OCI-M2 (cell line): ENCODE data around the gene LDAH.
A peak's percentile ranks its signal among the peaks of the same experiment; 100 is the strongest.

Experiments used
- DNase-seq: peaks from one replicate; lab custom pipeline; 2025; ENCODE audit not compliant: unreplicated experiment; lab: John Stamatoyannopoulos, UW

The LDAH gene

DNA sequence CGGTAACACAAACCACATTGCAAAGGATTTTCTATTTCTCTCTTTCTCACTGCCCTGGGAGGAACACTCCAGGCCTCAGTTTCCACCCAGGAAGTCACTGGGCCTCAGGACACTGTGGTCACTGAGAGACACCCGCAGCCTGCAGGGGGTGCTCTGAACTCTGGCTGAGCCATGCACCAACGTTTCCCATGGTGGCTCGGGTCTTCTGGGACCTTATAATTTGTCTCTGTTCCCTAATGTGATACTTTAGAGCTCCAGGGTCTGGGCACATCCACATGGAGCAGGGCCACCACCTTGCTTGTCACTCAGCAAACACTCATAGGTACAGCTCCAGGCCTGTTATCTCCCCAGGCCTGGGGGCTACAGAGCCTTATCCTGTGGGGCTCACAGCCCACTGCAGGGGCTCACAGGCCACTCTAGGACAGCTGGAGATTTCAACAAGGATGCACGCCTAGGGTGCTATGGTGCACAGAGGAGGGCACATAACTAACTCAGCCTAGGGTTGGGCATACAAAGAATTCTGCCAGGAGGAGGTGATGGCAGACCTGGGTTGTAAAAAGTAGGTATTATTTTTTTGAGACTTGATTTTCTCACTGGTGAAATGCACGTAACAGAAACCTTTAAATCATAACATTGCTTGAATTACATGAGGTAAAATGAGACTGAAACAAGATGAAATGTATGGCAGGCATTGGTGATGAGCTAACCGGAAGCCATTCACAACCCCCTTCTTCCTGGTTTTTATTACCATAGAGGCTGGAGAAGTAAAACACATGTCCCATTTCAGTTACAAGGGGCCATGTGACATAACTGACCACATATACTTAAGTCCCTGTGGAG is 169.0 kb downstream of the LDAH start:
- DNase-seq = no peak

DNA sequence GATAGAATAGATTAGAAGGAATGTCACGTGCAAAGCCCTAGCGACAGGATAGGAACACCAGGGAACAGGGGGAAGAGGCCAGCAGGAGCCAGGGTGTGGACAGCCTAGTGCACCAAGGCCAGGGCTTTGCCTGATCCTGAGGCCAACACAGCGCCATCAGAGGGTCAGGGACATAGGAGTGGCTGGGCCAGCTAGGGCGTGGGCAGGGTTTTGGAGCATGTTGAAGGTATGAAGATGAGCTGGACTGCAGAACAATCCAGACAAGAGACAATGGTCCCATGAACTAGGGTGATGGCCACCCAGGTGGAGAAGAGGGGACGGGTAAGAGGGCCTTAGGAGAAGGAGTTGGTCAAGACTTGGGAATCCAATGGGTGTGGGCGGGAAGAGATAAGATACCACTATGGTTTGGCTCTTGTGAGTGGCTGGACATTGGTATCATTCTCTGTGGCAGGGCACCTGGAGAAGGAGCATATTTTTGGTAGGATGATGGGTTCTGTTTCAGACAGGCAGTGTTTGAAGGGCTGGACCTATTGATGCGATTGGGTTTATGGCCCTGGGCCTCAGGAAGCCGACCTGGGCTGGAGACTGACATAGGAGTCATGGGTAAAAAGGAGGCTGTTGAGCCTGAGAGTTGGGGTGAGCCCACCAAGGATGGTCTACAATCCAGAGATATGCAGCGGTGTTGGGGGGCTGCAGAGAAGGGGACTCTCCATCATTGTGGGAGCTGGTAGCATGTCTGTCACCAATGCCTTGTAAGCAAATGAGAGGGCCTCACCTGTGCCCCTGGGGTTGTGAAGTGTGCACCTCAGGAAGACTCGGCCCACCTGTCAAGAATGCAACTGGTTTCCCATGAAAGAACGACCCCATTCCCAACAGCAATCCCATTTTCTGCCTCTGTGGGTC is 170.0 kb downstream of the LDAH start:
- DNase-seq = no peak

GRCh38 chr2:20652141-20652540 is 170.8 kb downstream of the LDAH start:
- DNase-seq = no peak

GRCh38 chr2:20651731-20652099 is 171.2 kb downstream of the LDAH start:
- DNase-seq = no peak

GRCh38 chr2:20650877-20651730 is 171.8 kb downstream of the LDAH start, which contains the start of gene HS1BP3:
Gene HS1BP3, minus strand, starts transcription at chr2:20651098. Its CDS starts 35 bp downstream, at chr2:20651063.
- DNase-seq = peak; percentile 18

GRCh38 chr2:20650393-20650876 is 172.5 kb downstream of the LDAH start:
- no peak for DNase-seq

DNA sequence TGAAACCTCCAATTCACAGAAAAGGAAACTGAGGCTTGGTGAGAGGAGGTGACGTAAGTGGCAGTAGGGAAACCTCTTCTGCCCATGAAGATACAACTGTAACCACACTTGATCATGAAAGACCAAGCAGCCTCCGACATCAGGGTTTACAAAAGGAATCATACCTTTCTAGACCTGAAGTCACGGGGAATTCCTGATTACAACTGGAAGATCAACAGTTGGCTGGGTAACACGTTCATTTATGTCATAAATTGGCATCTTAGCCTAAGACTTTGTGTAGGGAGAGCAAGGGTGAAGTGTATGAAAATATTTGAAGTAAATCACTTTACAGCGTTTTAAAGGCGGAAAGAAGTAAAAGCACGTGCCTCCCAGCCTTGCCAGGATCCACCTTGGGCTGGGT is 172.9 kb downstream of the LDAH start:
- DNase-seq = no peak

DNA sequence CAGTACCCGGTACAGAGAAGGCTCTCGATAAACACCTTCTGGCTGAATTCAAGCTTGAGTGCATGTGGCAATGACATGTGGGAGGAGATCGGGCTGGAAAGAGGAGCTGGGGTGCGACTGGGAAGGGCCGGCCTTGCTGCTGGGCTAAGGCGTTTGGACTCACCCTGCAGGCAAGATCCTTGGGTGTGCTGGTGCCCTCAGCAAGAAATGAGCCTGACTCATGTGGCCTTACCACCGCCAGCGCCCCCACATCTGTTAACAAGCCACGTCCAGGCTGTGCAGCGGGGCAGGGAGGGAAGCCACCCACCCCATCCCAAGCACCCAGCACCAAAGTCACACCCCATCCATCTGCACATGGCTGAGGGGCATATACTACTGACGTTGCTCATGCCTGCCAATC is 173.3 kb downstream of the LDAH start:
- DNase-seq = no peak

DNA sequence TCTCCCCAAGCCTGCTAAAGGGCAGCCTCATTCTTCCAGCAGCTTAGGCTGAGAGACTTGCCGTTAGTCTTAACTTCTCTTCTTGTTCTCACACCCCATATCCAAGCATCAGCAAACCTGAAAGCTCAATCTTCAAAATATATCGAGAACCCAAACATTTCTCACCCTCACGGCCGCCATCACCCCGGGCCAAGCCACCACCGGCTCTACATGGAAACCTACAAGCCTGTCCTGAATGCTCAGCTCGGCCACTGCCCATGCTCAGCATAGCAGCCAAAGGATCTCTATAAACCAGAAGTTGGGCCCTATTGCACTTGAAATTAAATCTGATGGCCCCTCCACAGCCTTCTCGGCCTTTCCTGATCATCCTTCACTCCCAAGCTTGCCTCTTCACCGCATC is 174.1 kb downstream of the LDAH start:
- DNase-seq = no peak

- no peak for DNase-seq
Measured at GRCh38 chr2:20648206-20648605, 174.7 kb downstream of the LDAH start.

GRCh38 chr2:20647738-20648137 is 175.2 kb downstream of the LDAH start:
- DNase-seq = no peak

- no peak for DNase-seq
Measured at GRCh38 chr2:20647211-20647610, 175.7 kb downstream of the LDAH start.

- DNase-seq = no peak
Measured at GRCh38 chr2:20646446-20646845, 176.5 kb downstream of the LDAH start.

GRCh38 chr2:20645761-20646160 is 177.1 kb downstream of the LDAH start:
- no peak for DNase-seq

GRCh38 chr2:20645301-20645701 is 177.6 kb downstream of the LDAH start:
- DNase-seq = no peak

- DNase-seq = no peak
Measured at GRCh38 chr2:20643826-20644225, 179.1 kb downstream of the LDAH start.

DNA sequence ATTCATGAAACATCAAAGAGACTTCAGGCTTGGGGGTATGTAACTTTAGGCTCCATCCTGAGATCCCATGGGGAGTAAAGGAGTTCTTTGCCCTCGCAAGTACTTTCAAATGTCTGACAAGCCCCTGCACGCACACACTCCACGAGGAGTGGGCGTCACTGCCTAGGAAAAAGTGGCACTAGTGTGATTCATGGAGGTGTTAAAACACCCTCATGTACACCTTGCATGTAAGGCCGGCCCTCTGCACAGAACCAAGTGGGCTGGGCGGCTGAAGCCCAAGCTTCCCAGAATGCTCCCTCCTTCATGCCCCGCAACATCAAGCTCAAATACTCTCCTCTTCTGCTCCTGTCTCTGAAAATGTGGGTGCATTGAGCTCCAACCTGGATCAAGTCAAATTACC is 179.8 kb downstream of the LDAH start:
- DNase-seq = no peak

DNA sequence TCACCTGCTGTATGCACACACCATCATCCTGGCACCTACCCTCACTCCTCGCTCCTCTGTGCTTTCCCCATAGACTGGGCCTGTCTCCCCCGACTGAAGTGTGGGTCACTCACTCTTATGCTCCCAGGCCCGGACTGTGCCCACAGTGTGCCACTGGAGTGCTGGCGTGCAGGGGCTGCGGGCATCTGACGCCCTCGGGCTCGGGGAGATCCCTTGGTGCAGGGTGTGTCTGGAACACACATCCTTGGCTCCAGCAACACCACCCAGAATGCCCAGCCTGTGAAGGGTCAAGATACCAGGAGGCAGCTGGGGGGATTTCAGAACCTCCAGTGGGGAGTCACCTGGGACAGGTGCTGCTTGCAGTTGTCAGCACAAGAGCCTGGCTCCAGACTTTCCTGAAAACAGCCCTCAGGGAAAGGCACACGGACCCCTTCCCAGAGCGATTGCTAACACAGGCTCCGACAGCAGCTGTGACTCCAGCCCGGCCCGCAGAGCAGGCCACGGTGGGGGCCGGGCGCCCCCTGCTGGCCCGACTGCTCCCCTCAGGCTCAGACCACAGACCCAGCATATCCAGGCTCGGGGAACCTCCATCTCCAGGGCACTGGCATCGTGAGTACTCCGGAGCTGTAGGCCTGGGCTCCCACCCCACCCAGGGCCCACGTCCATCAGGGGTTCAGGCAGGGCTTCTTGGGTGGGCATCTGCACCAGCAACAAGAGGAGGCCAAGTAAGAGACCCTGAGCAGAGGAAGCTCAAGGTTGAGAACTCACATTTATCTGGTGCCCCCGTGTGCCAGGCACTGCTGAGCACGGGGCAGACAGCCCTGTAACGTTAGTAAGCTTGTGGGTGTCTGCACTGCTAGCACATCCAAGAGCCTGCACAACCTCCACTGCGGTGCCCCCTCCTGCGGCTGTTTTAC is 180.6 kb downstream of the LDAH start:
- DNase-seq = no peak

DNA sequence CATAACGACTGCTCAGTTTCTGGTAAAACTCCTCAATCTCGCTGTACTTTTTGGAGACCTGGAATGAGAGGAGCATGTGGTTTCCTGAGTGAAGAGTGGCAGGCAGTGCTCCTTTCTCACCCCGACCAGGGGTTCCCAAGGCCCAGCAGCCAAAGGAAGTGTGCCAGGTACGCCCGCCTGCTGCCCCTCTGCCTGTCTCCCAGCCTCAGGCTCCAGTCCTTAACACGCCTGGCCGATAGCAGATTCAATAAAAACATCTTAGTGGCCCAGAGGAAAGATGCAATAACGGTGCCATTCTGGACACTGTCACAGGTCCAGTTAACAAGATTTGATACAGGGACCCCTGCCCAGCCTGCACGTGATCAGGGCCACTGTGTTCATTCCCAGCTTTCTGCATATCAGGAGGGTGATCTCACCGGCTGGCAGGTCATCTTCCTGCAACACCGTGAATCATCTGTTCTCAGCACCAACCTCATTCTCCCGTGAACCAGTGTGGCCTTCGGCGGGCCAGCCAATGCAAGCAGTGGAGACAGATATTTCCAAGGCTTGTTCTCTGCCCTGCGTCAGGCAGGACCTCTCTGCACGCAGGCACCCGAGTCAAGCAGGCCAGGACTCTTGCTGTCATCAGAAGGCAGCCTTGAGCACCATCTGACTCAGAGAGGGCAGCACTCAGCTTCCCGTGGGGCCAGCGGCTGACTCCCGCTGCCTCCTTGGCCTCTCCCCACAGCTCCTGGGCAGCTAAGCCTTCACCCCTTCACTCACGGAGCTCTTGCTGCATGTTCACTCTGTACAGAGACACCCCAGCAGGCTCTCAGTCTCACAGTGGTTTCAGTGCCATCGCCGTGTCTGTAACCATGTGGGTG is 181.5 kb downstream of the LDAH start:
- no peak for DNase-seq
